22Rv1 (cell line): ENCODE data around the gene CA10.

Experiments used
- H3K27ac ChIP-seq: fragments of 450-650 bp; 2 replicates; pipeline ENCODE4 v1.5.1; 2017
- ZFX ChIP-seq: fragments of 450-650 bp; IDR thresholded peaks from 2 replicates; pipeline ENCODE4 v1.6.1; 2017; ENCODE audit warnings: antibody characterized with exemption, borderline replicate concordance
- TF ChIP-seq, protein P1 (sequence below): fragments of 450-650 bp; IDR thresholded peaks from 2 replicates; pipeline ENCODE4 v1.5.1; 2017; ENCODE audit warnings: mild to moderate bottlenecking

CA10 gene

GRCh38 chr17:51852603-51853002 is 305.9 kb downstream of the CA10 start:
- H3K27ac ChIP-seq = no peak overlapping the region
- TF ChIP-seq ZFX = no peak
- TF ChIP-seq, protein P1, sequence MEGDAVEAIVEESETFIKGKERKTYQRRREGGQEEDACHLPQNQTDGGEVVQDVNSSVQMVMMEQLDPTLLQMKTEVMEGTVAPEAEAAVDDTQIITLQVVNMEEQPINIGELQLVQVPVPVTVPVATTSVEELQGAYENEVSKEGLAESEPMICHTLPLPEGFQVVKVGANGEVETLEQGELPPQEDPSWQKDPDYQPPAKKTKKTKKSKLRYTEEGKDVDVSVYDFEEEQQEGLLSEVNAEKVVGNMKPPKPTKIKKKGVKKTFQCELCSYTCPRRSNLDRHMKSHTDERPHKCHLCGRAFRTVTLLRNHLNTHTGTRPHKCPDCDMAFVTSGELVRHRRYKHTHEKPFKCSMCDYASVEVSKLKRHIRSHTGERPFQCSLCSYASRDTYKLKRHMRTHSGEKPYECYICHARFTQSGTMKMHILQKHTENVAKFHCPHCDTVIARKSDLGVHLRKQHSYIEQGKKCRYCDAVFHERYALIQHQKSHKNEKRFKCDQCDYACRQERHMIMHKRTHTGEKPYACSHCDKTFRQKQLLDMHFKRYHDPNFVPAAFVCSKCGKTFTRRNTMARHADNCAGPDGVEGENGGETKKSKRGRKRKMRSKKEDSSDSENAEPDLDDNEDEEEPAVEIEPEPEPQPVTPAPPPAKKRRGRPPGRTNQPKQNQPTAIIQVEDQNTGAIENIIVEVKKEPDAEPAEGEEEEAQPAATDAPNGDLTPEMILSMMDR = no peak

- TF ChIP-seq ZFX = no peak
- TF ChIP-seq, protein P1 = peak; percentile 33
- H3K27ac ChIP-seq = no peak overlapping the region
These were observed 308.3 kb downstream of the CA10 start for GRCh38 chr17:51850201-51850600.

GRCh38 chr17:51848451-51848850 is 310.1 kb downstream of the CA10 start:
- no peak overlapping the region for H3K27ac ChIP-seq
- TF ChIP-seq, protein P1 = no peak
- TF ChIP-seq ZFX = no peak

DNA sequence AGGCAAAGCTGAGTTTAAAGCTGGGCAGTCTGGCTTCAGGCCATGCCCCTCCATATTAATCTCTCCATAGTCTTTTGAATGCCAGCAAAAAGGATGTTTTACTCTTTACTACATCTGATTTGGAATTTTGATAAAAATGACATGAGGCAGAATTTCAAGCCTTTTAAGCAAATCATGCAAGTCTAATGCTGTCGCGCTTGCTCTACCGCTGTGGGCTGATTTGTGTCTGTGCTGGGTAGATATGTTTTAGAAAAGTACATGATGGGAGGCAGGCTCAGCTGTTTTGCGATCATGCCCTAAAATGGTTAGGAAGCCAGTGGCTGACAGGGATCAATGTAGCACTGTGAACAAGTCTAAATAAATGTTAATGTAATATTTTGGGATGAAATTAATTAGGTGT is 311.9 kb downstream of the CA10 start:
- no peak overlapping the region for H3K27ac ChIP-seq
- no peak for TF ChIP-seq ZFX
- TF ChIP-seq, protein P1 = no peak

DNA sequence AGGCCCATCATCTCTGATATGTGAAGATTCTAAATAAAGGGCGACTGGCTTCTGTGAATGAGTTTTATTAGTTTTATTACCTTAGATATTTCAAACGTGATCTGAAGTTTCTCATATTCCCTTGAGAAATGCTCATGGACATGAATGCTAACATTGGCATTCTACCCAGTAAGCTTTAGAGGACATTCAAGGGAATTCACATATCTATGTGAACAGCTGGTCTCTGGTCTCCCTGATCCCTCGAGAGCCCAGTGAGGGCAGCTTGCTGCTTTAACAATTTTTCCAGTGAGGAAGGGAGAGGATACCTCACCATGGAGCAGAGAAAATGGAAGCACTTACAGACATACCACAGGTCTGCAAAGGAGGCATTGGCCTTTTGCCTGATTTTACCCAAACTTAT is 312.7 kb downstream of the CA10 start:
- no peak for TF ChIP-seq ZFX
- TF ChIP-seq, protein P1 = no peak
- H3K27ac ChIP-seq = no peak overlapping the region

GRCh38 chr17:51842763-51843162 is 315.8 kb downstream of the CA10 start:
- no peak overlapping the region for H3K27ac ChIP-seq
- TF ChIP-seq, protein P1 = no peak
- no peak for TF ChIP-seq ZFX

- TF ChIP-seq, protein P1 = no peak
- H3K27ac ChIP-seq = no peak overlapping the region
These were observed 316.8 kb downstream of the CA10 start for GRCh38 chr17:51841669-51842068.
